ENCODE results near the gene SLAMF9. TPM values are rescaled to one million over a fixed set of nuclear protein-coding genes. Genes with fewer than 3 reads are reported as not detected.

Gene SLAMF9
- total RNA-seq, 4 donors from 2014 or later = not detected

- peak; percentile 84 to 93 for DNase-seq (ENCODE audit: low spot score in 2 of 2)
- intact Hi-C loops (cut with DNase I; ENCODE audit: low total_unique reads) = no loop called here
- peak within 1 kb of the TSS; percentile 14 for H3K4me3 ChIP-seq (ENCODE audit: low read depth, poor library complexity, severe bottlenecking)
- WGBS, 2 donors = 2 to 4% methylated on average over 24 to 41 of the region's 58 CpGs
- TF ChIP-seq POLR2A (IDR thresholded peaks at IDR 0.05) = no peak
- no peak for TF ChIP-seq CTCF (IDR thresholded peaks at IDR 0.05)
Observed at GRCh38 chr1:159945483-159946241, 8.4 kb downstream of the SLAMF9 start, which contains the start of gene IGSF9. Gene IGSF9 (minus strand): TSS chr1:159945613. CDS start chr1:159943454, 2,159 bp downstream.

DNA sequence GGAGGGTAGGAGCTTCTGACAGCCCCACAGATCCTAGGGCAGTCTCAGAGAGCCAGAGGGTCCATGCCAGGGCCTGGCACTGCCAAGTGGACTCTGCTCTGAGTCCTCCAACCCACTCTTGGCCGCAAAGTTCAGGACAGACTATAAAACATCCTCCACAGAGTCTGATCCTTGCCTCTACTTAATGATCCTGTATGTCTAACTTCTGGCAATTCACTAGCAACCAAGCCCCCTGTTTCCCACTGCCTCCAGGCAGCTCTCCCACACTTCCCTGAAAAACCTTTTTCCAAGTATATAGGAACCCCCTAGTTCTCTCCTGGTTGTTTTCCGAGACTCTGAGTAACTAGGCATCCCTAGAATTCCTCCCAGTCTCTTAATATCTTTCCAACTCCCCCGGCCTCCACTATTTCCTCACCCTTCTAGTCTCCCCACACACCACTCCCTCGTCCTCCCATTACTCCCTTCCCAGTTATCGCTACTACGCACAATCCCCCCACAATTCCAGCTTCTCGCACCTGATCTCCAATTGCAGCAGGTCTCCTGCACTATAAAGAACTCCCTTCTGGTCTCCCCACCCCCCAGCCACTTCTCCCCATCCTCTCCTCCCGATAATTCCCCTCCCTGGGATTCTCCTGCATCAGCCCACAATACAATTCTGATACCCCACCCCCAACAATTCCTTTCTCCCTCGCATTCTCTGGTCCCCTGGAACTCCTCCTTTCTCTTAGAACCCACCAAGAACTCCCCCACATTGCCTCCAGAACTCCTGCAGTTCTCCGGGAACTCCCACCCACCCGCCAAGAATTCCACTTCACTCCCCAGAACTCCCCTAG lies 9.2 kb downstream of the SLAMF9 start:
- intact Hi-C loops (cut with DNase I; ENCODE audit: low total_unique reads) = no loop called here

DNA sequence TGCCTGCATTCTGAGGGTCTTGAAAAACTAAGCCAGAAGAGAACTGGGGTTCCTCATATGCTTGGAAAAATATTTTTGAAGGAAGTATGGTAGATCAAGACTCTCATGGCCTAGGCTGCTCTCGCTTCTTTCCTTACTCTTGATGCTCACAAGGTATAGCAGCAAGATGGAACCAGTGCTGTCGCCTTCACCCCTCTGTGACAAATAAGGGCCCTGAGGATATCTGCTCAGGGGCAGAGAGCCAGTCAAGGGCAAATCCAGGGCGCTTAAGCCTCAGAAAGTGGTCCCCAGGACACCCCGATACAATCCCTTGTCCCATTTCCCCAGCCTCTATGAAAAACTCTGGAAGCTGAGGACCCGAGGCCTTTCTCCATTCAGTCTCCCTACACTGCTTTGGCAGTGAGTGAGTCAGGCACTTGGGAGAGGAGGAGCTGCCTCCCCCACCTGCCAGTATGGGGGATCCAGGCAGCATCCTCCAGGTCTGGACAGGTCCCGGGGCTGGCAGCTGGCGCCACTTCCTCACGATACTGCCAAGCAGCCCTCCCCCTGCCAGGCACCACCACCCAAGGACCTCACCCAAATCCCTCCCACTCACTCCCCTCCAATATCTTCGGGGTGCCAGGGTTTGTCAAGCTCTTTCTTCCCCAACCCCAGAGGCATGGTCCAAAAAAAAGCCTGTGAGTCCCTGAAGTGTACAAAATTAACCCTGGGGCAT lies 10.0 kb downstream of the SLAMF9 start:
- TF ChIP-seq POLR2A (IDR thresholded peaks at IDR 0.05) (no peak), CTCF (IDR thresholded peaks at IDR 0.05) (no peak)
- peak in 1 of 2 donors; percentile 82 for DNase-seq (ENCODE audit: low spot score in 2 of 2)
- WGBS, 2 donors = 53 to 54% methylated on average over 8 to 9 of the region's 9 CpGs
- intact Hi-C loops (cut with DNase I; ENCODE audit: low total_unique reads) = no loop called here
- H3K4me3 ChIP-seq (ENCODE audit: low read depth, poor library complexity, severe bottlenecking) = no peak overlapping the region

More for the DNA sequence above, 9.2 kb downstream of the SLAMF9 start:
- WGBS, 2 donors = 20 to 21% methylated on average over 11 of the region's 11 CpGs
- DNase-seq (ENCODE audit: low spot score in 2 of 2) = peak in 1 of 2 donors; percentile 83
- TF ChIP-seq CTCF (IDR thresholded peaks at IDR 0.05) = no peak
- no peak for TF ChIP-seq POLR2A (IDR thresholded peaks at IDR 0.05)
- no peak overlapping the region for H3K4me3 ChIP-seq (ENCODE audit: low read depth, poor library complexity, severe bottlenecking)

DNA sequence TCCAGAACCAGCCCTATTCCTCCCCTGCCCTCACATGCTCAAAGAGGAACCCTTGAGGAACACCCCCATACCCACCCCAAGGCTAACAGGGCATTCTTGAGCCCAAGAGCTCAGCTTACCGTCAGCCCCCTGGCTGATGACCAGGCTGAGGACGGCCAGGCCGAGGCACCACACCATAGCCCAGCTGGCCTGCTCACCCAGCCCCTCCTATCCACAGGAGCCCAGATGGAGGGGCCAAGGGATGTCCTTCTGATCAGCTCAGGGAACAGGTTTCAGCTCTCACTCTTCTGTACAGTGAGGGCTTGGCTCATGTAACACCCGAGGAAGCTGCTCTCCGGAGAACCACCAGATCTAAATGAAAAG lies 10.8 kb downstream of the SLAMF9 start:
- intact Hi-C loops (cut with DNase I; ENCODE audit: low total_unique reads) = no loop called here
- WGBS, 2 donors = 34 to 38% methylated on average over 2 to 5 of the region's 5 CpGs
- H3K4me3 ChIP-seq (ENCODE audit: low read depth, poor library complexity, severe bottlenecking) = no peak overlapping the region
- TF ChIP-seq CTCF (IDR thresholded peaks at IDR 0.05) = no peak
- TF ChIP-seq POLR2A (IDR thresholded peaks at IDR 0.05) = no peak
- DNase-seq (ENCODE audit: low spot score in 2 of 2) = peak in 1 of 2 donors; percentile 62

GRCh38 chr1:159942632-159943277 lies 11.3 kb downstream of the SLAMF9 start:
- DNase-seq (ENCODE audit: low spot score in 2 of 2) = peak in 1 of 2 donors; percentile 69

More at GRCh38 chr1:159942632-159943277, 11.3 kb downstream of the SLAMF9 start:
- TF ChIP-seq POLR2A (IDR thresholded peaks at IDR 0.05) (no peak), CTCF (IDR thresholded peaks at IDR 0.05) (no peak)
- H3K4me3 ChIP-seq (ENCODE audit: low read depth, poor library complexity, severe bottlenecking) = no peak overlapping the region
- 64 to 66% methylated on average over 15 of the region's 15 CpGs for WGBS, 2 donors
- intact Hi-C loops (cut with DNase I; ENCODE audit: low total_unique reads) = no loop called here
